HG03457 (cell line): Measurements from ENCODE around the gene B4GALNT1.
"Not testable (repeated sequence)": the region's sequence is repeated elsewhere in the genome, so short reads cannot be mapped to it uniquely, and the experiment has no call there.

ENCODE experiments used
- ATAC-seq: cut with Tn5 transposase; IDR thresholded peaks from one replicate; pipeline ENCODE4 v1.9.1; 2021; ENCODE audit warnings: moderate number of reproducible peaks; ENCODE audit not compliant: unreplicated experiment

The B4GALNT1 gene

DNA sequence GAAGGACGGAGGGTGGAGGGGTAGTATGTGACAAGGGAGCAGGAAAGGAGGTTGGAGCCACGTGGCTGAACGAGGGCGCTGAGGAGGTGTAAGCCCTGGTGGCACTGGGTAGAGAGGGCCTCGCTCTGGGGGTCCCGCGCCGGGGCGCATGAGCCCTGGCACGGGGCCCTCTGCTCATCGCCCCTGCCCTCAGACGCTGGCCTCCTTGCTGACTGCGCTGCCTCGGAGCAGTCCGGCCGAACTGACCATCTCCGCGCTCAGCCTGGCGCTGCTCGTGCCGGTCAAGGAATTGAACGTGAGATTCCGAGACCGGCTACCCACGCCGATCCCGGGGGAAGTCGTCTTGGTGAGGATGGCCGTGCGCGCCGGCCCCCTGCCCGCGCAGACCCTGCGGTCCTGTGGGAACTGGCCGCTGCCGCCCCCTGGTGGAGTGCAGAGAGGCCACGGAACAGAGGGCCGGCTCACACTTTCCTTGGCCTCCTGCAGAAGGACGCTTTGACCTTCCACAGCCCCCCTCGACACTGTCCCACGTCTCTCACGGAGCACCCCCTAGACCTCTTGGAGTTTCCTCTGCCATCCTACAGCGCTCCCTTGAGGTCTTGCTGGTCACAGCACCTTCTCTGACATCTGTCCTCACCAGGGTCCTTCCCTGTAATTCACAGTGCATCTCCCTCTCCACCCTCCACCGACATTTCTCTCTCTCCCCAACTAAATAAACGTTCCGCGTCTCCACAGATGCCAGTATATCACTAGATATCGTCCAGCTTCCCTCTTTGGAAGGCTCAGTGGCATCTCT, 11.3 kb downstream of the B4GALNT1 start:
- no peak for ATAC-seq

DNA sequence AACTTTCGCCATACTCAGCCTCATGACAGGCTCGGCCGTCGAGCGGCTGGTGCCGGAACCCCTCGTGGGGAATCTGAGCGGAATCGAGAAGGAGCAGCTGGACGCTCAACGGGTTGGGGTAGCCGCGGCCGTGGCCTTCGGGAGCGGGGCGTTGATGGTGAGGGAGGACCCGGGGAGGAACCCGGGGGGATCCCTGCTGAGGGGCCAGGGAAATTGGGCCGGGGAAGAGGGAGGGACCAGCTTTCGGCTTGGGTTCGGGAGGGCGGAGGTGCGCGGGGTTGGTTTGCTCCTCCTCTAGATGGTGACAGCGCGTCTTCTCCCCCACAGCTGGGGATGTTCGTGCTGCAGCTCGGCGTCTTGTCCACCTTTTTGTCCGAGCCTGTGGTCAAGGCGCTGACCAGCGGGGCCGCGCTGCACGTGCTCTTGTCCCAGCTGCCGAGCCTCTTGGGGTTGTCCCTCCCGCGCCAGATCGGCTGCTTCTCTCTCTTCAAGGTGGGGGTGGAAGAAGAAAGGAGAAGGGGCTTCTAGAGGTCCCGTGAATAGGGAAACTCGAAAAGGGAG, 12.0 kb downstream of the B4GALNT1 start:
- no peak for ATAC-seq

DNA sequence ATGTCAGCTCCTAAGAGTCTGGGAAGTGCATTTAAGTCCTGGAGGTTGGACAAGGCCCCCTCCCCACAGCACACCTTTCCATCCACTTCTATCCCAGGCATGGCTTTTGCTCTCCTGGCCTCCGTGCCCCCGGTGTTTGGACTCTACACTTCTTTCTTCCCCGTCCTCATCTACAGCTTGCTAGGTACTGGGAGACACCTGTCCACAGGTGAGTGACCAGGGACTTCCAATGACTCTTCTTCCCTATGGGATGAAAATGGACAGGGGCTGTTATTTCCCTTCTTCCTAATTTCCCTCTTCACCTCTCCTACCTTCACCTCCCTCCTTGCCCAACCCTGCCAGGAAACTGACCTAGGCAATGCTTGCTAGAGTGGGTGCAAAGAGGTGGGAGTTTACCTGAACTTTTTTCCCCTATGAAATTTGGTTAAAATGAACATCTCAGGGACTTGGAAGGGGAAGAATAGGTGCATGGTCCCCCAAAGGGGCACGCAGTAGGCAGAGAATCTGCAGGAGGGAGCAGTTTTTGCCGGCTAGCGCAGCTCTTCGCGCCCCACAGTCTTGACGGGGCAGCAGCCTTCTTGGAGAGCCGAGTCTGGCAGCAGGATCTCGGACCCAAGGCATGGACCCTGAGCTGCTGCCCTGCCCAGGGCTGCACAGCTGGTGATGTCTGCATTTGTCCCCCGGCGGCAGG, 12.6 kb downstream of the B4GALNT1 start:
- no peak for ATAC-seq

DNA sequence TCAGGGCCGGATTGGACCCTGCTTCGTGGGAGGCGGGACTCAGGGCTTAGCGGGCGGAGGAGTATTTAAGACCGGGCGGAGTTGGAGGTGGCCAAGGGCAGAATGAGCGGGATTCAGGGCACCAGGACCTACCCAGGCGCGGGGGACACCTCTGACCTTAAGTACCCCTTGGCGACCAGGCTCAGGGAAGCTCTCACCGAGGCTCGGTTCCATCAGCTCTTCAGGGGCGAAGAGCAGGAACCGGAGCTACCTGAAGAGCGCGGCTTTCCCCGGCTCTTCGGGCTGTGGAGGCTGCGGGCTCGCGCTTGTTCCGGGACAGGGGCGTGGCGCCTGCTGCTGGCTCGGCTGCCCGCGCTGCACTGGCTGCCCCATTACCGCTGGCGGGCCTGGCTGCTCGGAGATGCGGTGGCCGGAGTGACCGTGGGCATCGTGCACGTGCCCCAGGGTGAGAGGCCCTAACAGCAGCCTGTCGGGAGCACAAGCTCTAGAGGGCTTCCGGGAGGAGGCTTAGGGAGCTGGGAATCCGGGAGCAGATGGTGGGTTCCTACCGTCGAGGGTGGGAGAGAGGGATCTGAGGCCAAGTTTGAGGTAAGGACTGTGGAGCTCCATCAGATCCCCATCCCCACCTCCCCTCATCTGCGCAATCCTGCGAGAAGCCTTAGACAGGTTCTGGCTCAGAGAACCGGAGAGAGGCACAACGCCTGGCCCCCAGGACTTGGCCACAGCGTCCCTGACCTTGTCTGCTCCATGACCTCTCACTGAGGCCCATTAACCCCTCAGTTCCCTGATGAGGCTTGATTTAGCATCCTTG, 13.4 kb downstream of the B4GALNT1 start:
- no peak for ATAC-seq

DNA sequence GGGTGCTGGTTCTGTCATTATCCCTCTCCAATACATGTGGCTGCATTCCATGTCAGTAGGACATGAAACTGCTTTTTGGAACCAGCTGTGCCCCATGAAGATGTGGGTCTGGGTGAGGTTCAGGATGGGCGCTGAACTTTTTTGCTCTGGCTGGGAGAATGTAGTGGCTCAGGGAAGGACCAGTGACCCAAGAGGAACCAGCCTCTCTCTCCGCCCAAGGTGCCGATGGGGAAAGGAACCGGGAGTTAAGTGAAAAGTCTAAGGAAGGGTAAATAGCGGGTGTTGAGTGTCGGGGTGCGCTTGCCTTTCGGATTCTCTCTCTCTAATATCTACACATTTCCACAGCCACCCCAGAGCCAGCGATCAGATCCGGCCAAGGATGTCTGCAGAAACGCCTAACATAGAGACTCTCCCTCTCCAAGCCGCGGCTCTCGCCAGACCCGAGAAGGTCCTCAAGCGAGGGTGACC, 14.0 kb downstream of the B4GALNT1 start:
- ATAC-seq, result no peak

DNA sequence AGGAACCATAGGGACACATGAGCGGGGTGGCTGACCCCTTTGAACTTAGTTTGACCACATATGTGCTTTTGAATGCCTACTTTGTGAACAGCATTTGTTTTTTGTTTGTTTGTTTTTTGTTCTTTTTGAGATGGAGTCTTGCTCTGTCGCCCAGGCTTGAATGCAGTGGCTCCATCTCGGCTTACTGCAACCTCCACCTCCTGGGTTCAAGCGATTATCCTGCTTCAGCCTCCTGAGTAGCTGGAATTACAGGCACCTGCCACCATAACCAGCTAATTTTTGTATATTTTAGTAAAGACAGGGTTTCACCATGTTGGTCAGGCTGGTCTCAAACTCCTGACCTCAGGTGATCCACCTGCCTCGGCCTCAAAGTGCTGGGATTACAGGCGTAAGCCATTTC, 14.6 kb downstream of the B4GALNT1 start:
- ATAC-seq, result not testable (repeated sequence)

DNA sequence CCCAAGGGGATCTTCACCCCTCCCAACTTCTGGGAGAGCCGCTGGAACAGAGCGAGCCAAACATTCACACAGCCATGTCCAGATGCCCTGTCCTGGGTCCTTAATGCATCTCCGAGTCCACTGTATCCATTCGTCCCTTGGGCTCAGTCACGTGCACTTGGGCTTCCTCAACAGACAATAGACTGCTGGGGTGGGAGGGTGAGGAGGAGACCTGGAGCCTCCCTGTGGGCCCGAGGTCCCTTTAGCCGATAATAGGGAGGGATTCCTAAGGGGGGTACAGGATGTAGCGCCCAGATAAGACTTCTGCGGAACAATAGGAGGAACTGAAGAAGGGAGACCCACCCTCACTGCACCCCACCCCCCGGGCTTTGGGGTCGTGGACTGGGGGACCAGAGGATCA, 15.1 kb downstream of the B4GALNT1 start:
- no peak for ATAC-seq

DNA sequence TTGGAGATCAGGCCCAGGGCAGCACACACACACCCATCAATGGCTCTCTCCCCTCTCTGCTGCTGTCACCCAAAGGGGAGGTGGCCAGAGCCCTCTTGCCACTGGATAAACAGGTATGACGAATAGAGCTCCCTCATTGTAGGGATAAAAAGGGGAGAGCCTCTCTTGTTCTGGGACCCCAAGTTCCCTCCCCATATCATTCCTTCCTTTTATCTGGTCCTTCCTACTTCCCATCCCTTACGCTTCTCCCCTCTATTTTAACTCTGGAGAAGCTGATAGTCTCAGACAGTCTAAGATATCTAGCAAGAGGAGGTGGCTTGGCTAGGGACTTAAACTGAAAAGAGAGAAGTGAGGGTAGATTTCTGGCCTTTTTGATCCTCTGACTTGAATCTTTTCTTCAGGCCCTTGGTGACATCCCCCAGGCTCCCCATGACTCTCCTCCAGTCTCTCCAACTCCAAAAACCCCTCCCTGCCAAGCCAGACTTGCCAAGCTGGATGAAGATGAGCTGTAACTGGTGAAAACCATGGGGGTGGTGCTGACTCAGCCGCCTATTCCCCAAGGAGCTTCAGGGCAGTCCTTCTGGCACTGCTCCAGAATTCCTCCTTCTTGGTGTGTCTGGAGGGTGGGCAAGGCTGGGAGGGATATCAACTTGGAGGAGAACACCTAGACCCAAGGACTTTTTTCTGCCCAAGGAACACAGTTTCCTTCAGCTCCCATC, 16.5 kb downstream of the B4GALNT1 start:
- ATAC-seq, result no peak

DNA sequence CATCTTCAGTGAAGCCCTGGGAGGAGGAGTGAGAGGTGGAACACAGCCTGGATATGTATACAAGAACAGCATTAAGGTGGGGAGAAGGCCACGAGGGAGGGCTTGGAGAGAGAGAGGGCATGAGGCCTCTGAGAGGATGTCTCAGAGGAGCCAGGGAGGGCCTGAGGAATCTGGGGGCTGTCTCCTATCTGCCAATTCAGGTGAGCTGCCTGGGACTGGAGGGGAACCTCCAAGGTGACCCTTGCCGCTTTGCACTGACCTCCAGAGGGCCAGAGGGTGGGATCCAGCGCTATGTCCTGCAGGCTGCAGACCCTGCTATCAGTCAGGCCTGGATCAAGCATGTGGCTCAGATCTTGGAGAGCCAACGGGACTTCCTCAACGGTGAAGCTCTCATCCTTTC, 17.4 kb downstream of the B4GALNT1 start:
- ATAC-seq, result no peak

DNA sequence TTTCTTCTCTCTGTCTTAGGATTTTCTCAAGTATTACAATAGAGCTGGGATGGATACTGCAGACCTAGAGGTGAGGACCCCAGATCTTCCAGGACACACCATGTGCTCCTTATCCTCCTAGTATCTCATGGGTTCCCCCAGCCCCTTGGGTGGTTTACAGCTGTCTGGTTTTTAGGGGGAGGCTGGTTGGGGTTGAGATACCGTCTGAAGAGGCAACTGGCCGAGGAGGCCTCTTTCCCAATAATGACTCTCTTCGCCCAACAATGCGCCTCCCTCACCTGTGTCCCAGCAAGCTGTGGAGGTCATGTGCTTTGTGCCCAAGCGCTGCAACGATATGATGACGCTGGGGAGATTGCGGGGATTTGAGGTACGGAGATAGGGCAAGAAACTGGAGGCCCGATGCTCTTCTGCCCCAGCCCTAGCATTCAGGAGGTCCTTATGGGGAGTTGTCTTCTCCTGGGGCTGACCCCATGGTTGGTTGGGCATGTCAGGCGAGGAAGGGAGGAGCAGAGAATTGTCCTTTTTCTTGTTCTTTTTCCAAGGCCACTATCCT, 18.0 kb downstream of the B4GALNT1 start:
- ATAC-seq, result no peak

DNA sequence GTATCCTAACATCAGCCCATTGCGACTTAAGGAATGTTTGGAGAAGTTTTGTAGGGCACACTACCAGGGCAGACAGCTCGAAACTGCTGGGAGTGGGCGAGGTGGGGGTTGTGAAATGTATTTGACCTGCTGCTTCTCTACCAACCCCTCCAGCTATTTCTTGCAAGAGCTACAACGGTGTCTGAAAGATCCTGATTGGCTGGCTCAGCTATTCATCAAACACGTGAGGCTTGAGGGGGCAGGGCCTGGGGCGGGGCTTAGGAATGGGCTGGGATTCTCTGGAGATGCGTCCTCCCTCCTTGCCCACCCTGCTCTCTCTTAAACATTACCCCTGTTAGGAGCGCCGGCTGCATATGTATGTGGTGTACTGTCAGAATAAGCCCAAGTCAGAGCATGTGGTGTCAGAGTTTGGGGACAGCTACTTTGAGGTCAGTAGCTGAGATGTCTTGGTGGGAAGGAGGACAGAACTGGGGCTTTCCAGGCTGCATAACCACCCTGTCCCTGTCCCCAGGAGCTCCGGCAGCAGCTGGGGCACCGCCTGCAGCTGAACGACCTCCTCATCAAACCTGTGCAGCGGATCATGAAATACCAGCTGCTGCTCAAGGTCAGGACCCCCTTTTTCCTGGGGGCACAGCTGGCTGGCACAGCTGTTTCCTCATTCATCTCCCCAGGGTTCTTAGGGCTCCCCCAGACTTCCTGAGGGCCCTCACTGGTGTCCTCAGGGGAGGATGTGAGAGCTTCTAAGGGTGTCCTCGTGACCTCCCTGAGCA, 18.6 kb downstream of the B4GALNT1 start:
- peak; percentile 48 for ATAC-seq

DNA sequence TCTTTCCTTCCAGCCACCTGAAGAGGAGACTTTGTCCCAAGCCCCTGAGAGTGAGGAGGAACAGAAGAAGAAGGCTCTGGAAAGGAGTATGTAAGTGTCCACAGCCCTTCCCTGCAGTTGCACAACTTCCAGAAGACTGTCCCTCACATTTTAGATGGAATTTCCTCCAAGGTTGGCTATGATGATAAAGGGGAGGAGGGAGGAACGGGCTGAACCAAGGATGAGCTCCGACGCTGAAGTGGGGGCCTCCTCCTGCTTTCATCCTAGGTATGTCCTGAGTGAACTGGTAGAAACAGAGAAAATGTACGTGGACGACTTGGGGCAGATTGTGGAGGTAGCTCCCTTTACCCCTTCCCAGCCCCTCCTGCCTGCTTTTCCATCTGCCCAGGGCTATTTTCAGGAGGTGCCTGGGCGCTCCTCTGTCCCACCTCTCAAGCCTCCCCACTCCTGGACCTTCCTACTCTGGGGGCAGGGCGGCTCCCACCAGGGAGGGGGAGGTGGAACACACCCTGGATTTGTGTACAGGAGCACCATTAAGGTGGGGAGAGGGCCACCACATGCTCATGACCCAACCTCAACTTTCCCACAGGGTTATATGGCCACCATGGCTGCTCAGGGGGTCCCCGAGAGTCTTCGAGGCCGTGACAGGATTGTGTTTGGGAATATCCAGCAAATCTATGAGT, 19.4 kb downstream of the B4GALNT1 start:
- ATAC-seq, result no peak

DNA sequence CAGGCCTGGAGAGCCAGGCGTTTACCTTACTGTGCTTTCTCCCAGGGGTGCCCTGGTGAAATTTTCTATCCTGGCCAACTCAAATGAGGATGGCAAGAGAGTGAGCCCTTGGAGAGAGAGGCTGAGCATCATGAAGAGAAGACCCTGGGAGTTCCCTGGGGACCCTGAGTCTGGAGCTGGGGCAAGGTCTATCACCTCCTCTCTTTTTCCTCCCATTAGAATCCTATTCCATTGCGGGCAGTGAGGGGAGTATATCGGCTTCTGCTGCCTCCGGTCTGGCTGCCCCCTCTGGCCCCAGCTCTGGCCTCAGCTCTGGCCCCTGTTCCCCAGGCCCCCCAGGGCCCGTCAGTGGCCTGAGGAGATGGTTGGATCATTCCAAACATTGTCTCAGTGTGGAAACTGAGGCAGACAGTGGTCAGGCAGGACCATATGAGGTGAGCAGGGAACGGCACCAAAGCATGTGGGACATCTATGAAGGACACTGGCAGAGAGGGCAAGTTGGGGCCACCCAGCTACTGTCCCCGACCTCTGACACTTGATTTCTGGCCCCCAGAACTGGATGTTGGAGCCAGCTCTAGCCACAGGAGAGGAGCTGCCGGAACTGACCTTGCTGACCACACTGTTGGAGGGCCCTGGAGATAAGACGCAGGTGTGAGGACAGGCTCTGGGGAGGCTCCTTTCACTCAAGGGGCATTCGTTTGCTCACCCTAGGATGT, 20.1 kb downstream of the B4GALNT1 start:
- no peak for ATAC-seq

DNA sequence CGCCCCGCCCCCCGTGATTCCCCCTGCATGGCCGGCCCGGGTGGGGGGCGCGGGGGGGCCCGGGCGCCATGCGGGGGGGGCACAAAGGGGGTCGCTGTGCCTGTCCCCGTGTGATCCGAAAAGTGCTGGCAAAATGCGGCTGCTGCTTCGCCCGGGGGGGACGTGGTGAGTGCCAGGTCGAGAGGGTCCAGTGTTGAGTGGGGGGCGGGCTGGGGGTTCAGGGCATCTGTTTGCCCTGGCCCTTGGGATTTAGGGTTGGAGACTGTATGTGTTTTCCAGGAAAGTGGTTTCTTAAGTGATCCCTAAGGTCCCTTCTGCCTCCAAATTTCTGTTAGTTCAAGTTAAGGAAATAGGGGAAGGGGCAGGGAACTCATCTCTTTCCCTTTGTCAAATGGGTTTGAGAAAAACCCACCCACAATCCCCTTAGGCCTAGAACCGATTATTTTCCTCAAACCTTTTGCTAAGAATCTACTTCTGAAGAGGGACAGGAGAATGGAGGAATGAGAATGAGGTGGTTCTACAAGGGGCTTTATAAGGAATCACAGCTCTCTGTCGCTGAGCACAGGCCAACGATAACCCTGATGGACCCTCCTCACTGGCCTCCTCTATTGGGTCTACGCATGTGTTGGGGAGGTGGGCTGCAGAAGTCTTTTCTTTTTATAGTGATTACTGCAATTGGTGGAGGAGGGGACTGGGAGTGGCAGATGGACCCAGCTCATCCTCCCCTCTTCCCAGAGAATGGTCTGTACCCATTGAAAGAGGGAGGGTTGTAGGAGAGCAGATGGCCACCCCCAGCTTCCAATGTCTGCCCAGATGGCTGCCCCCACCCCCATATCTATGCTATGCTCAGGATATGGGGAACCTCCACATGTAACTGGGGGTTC, 20.9 kb downstream of the B4GALNT1 start:
- no peak for ATAC-seq

DNA sequence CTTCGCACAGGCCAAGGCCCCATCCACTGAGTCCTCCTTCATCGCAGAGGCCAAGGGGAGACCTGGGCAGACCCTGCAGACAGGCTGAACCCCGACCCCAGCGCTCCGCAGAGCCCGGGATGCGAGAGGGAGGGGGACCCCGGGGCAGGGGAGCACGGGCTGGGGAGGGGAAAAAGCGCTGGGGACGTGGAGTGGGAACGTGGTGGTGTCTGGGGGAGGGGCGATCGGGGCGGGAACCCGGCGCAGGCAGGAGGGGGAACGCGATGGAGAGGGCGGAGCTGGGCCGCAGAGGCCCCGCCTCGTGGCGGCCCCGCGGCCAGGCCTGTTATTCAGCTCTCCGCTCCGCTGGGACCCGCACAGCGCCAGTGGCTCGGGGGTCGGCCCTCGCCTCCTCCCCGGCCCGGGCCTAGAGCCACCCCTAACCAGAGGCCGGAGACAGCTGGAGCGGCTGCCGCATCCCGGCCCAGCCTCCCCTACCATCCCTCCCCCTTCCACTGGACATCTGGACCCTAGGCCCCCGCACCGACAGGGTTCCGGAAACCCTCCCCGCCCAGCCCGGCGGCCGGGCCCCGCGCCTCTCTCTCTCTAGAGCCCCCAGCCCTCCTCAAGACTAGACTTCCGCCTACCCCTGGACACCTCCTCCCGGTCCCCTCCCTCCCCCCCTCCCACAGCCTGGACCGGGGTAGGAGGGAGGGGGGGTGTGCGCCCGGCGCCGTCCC, 21.7 kb downstream of the B4GALNT1 start, which contains the start of gene ARHGEF25:
ARHGEF25 (plus strand) TSS at position 328 of the 719 bp plus-strand sequence. CDS start 460 bp downstream, outside the sequence.
- no peak for ATAC-seq

DNA sequence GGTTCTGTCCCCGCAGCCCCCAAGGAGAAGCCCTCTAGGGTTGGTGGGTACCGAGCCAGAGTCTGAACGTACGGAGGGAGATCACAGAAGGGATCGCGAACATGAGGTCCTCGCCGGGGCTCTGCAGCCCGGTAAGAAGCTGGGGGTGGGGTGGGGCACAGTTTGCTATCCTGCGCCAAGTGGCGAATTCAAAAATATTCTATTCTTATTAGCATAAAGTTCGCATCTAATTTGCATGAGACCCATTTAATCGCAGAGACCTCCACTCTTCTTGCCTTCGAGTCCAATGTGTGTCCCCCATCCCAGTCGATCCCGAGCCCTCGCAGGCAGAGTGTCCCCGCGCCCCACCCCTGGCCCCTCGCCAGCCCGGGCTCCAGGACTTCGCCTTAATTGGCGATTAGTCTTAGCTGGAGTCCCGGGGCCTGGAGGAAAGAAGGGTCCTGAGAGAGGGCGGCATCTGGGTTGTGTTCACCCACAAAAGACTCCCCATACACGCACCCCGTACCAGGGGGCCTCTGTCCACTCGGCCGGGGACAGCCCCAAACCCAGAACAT, 22.4 kb downstream of the B4GALNT1 start:
- no peak for ATAC-seq
